ENCODE data around the gene RSAD2.

DNA sequence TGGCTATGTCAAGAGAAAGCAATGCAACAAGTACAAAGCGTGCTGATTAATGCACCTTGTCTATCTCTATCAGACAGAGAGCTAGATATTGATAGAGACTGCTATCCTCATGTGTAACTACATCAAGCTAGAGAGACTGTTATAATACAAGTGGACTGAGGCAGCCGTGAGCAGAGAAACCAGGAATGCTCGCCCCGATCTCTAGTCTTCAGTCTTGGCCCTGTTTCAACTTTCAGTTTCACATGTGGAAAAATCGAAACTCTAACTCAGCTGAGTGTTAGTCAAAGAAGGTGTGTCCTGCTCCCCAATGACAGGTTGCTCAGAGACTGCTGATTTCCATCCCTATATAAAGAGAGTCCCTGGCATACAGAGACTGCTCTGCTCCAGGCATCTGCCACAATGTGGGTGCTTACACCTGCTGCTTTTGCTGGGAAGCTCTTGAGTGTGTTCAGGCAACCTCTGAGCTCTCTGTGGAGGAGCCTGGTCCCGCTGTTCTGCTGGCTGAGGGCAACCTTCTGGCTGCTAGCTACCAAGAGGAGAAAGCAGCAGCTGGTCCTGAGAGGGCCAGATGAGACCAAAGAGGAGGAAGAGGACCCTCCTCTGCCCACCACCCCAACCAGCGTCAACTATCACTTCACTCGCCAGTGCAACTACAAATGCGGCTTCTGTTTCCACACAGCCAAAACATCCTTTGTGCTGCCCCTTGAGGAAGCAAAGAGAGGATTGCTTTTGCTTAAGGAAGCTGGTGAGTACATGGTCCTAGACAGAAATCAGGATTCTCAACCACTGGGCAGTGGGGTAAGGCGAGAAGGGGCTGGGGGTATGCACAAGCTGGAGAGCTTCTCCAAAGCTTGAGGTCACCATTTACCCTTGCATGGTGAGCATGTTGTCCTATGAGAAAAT is at the start of gene RSAD2:
- TF ChIP-seq CEBPB (IDR thresholded peaks at IDR 0.05; ENCODE audit: low read depth, low read length) (no peak), POLR2A (IDR thresholded peaks at IDR 0.05; ENCODE audit: low read depth, low read length) (no peak), RFX5 (IDR thresholded peaks at IDR 0.05; ENCODE audit: low read depth, low read length) (no peak), RCOR1 (IDR thresholded peaks at IDR 0.05; ENCODE audit: insufficient replicate concordance, low read length) (no peak), MXI1 (IDR thresholded peaks at IDR 0.05; ENCODE audit: borderline replicate concordance, low read depth, low read length) (no peak), BHLHE40 (IDR thresholded peaks at IDR 0.05; ENCODE audit: low read depth, low read length) (no peak)
- TF ChIP-seq, protein P1, sequence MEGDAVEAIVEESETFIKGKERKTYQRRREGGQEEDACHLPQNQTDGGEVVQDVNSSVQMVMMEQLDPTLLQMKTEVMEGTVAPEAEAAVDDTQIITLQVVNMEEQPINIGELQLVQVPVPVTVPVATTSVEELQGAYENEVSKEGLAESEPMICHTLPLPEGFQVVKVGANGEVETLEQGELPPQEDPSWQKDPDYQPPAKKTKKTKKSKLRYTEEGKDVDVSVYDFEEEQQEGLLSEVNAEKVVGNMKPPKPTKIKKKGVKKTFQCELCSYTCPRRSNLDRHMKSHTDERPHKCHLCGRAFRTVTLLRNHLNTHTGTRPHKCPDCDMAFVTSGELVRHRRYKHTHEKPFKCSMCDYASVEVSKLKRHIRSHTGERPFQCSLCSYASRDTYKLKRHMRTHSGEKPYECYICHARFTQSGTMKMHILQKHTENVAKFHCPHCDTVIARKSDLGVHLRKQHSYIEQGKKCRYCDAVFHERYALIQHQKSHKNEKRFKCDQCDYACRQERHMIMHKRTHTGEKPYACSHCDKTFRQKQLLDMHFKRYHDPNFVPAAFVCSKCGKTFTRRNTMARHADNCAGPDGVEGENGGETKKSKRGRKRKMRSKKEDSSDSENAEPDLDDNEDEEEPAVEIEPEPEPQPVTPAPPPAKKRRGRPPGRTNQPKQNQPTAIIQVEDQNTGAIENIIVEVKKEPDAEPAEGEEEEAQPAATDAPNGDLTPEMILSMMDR (conservative IDR thresholded peaks at IDR 0.05; ENCODE audit: low read depth, low read length): no peak
- TF ChIP-seq, protein P2, sequence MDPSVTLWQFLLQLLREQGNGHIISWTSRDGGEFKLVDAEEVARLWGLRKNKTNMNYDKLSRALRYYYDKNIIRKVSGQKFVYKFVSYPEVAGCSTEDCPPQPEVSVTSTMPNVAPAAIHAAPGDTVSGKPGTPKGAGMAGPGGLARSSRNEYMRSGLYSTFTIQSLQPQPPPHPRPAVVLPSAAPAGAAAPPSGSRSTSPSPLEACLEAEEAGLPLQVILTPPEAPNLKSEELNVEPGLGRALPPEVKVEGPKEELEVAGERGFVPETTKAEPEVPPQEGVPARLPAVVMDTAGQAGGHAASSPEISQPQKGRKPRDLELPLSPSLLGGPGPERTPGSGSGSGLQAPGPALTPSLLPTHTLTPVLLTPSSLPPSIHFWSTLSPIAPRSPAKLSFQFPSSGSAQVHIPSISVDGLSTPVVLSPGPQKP (IDR thresholded peaks at IDR 0.05; ENCODE audit: borderline replicate concordance, low read depth, low read length): no peak
- TF ChIP-seq, protein P3, sequence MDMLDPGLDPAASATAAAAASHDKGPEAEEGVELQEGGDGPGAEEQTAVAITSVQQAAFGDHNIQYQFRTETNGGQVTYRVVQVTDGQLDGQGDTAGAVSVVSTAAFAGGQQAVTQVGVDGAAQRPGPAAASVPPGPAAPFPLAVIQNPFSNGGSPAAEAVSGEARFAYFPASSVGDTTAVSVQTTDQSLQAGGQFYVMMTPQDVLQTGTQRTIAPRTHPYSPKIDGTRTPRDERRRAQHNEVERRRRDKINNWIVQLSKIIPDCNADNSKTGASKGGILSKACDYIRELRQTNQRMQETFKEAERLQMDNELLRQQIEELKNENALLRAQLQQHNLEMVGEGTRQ (IDR thresholded peaks at IDR 0.05; ENCODE audit: low read depth, low read length): no peak

All from IMR-90 (cell line).